Upper lobe of left lung (tissue), 6 donors: ENCODE measurements around the gene SEL1L2. TPM values are rescaled to one million over a fixed set of nuclear protein-coding genes. Genes with fewer than 3 reads are reported as not detected.

Experiments used
- ATAC-seq, 2 donors: fragments of 200-7000 bp; cut with Tn5 transposase; one replicate each; pipeline ENCODE4 v1.9.1; 2022; ENCODE audit warnings: mild to moderate bottlenecking in 2 of 2, moderate library complexity in 2 of 2; ENCODE audit not compliant: low FRiP score in 2 of 2
- DNase-seq, 2 donors: peaks; one replicate each; pipeline ENCODE4 v3.0.0-alpha.2; 2019 to 2020
- H3K27ac ChIP-seq, 4 donors: fragments of 200-600 bp; sonication (generic); one replicate each; pipeline ENCODE4 v1.5.1; 2016 to 2019
- H3K27me3 ChIP-seq, 4 donors: fragments of 200-600 bp; sonication (generic); one replicate each; pipeline ENCODE4 v1.5.1; 2017 to 2019
- H3K36me3 ChIP-seq, 4 donors: fragments of 200-600 bp; sonication (generic); one replicate each; pipeline ENCODE4 v1.5.1; 2016 to 2019
- H3K4me1 ChIP-seq, 4 donors: fragments of 200-600 bp; sonication (generic); one replicate each; pipeline ENCODE4 v1.5.1; 2018 to 2019
- H3K4me3 ChIP-seq, 4 donors: fragments of 200-600 bp; sonication (generic); one replicate each; pipeline ENCODE4 v1.5.1; 2017 to 2019; ENCODE audit warnings: mild to moderate bottlenecking in 2 of 4, moderate library complexity in 1 of 4
- H3K9me3 ChIP-seq, 4 donors: fragments of 200-600 bp; sonication (generic); one replicate each; pipeline ENCODE4 v1.5.1; 2018 to 2019
- CTCF ChIP-seq, 6 experiments: fragments of 450-650 bp in 4 of 6; fragments of 200-600 bp in 2 of 6; sonication (generic) in 2 of 6; IDR thresholded peaks; one replicate each; pipeline ENCODE4 v1.5.1; 2016 to 2019; ENCODE audit warnings: antibody characterized with exemption in 6 of 6
- EP300 ChIP-seq, 4 donors: sonication (generic); formaldehyde crosslinking; IDR thresholded peaks; one replicate each; pipeline ENCODE4 v1.5.1; 2017; ENCODE audit warnings: antibody characterized with exemption in 4 of 4, control low read depth in 2 of 4
- POLR2A ChIP-seq, 4 donors: fragments of 450-650 bp; IDR thresholded peaks; one replicate each; pipeline ENCODE4 v1.5.1; 2016 to 2017; ENCODE audit warnings: antibody characterized with exemption in 4 of 4, mild to moderate bottlenecking in 2 of 4
- POLR2AphosphoS5 ChIP-seq, 2 donors: sonication (generic); formaldehyde crosslinking; IDR thresholded peaks; one replicate each; pipeline ENCODE4 v1.5.1; 2017; ENCODE audit warnings: antibody characterized with exemption in 2 of 2
- WGBS, 2 donors: methylation state at CpG; one replicate each; pipeline ENCODE4 v1.1.5; 2017 to 2018; 5-methylcytosine and 5-hydroxymethylcytosine counted together
- total RNA-seq, 6 donors: library from RNA; depleted of rRNA in 4 of 6; stranded (reverse); fragments of >200 nt in 4 of 6; gene quantifications; one replicate each; pipeline versions ENCODE4 v1.1.0 to v1.2.1, GENCODE V29; 2016 to 2021
- donor health status: DM: no; HTN: no; CAD: no; lungs with moderate emphysema.
- donor health status: DM: no; HTN: yes; CAD: no; lungs with severe emphysema.

SEL1L2 gene
- total RNA-seq, 6 donors from 2014 or later = 0.47 TPM; not detected in 5

GRCh38 chr20:13913131-13913530 is 77.3 kb downstream of the SEL1L2 start:
- ATAC-seq (no peak), DNase-seq (no peak)
- no peak overlapping the region for H3K4me3 ChIP-seq
- TF ChIP-seq POLR2A (IDR thresholded peaks at IDR 0.05) (no peak), POLR2AphosphoS5 (IDR thresholded peaks at IDR 0.05) (no peak), CTCF (IDR thresholded peaks at IDR 0.05) (no peak), EP300 (IDR thresholded peaks at IDR 0.05) (no peak)
- H3K9me3 ChIP-seq = no peaks in the 10 kb centered on the region
- H3K36me3 ChIP-seq = no peaks in the 10 kb centered on the region
- 92 to 98% methylated on average over 1 of the region's 1 CpG for WGBS, 2 donors
- H3K4me1 ChIP-seq = no peaks in the 10 kb centered on the region
- no peaks in the 10 kb centered on the region for H3K27me3 ChIP-seq
- no peak overlapping the region for H3K27ac ChIP-seq

GRCh38 chr20:13910492-13910891 is 79.9 kb downstream of the SEL1L2 start:
- no peaks in the 10 kb centered on the region for H3K9me3 ChIP-seq
- H3K36me3 ChIP-seq = no peaks in the 10 kb centered on the region
- no peaks in the 10 kb centered on the region for H3K27me3 ChIP-seq
- no peaks in the 10 kb centered on the region for H3K4me1 ChIP-seq
- DNase-seq = no peak
- TF ChIP-seq CTCF (IDR thresholded peaks at IDR 0.05) (no peak), POLR2A (IDR thresholded peaks at IDR 0.05) (no peak), EP300 (IDR thresholded peaks at IDR 0.05) (no peak), POLR2AphosphoS5 (IDR thresholded peaks at IDR 0.05) (no peak)
- H3K27ac ChIP-seq = no peak overlapping the region
- ATAC-seq = no peak
- H3K4me3 ChIP-seq = no peak overlapping the region
- 64 to 88% methylated on average over 1 of the region's 1 CpG for WGBS, 2 donors

- no peaks in the 10 kb centered on the region for H3K9me3 ChIP-seq
- H3K27ac ChIP-seq = no peak overlapping the region
- no peaks in the 10 kb centered on the region for H3K4me1 ChIP-seq
- ATAC-seq = no peak
- no peaks in the 10 kb centered on the region for H3K27me3 ChIP-seq
- no peak overlapping the region for H3K4me3 ChIP-seq
- WGBS, 2 donors = 91 to 95% methylated on average over 4 of the region's 4 CpGs
- TF ChIP-seq EP300 (IDR thresholded peaks at IDR 0.05) = no peak
- TF ChIP-seq CTCF (IDR thresholded peaks at IDR 0.05) = no peak
- no peak for TF ChIP-seq POLR2A (IDR thresholded peaks at IDR 0.05)
- no peaks in the 10 kb centered on the region for H3K36me3 ChIP-seq
- no peak for DNase-seq
Measured at GRCh38 chr20:13909067-13909466, 81.3 kb downstream of the SEL1L2 start.

- TF ChIP-seq POLR2A (IDR thresholded peaks at IDR 0.05) = no peak
- no peak for TF ChIP-seq EP300 (IDR thresholded peaks at IDR 0.05)
- TF ChIP-seq CTCF (IDR thresholded peaks at IDR 0.05) = no peak
- no peak for TF ChIP-seq POLR2AphosphoS5 (IDR thresholded peaks at IDR 0.05)
Measured at GRCh38 chr20:13904766-13905165, 85.6 kb downstream of the SEL1L2 start.

GRCh38 chr20:13900496-13900895 is 89.9 kb downstream of the SEL1L2 start:
- H3K36me3 ChIP-seq = no peaks in the 10 kb centered on the region
- no peaks in the 10 kb centered on the region for H3K9me3 ChIP-seq
- ATAC-seq (no peak), DNase-seq (no peak)
- 87 to 91% methylated on average over 10 of the region's 10 CpGs for whole genome bisulfite sequencing, 2 donors
- no peak overlapping the region for H3K27ac ChIP-seq
- H3K27me3 ChIP-seq = no peaks in the 10 kb centered on the region
- no peak for TF ChIP-seq CTCF (IDR thresholded peaks at IDR 0.05)
- TF ChIP-seq POLR2AphosphoS5 (IDR thresholded peaks at IDR 0.05) = no peak
- TF ChIP-seq POLR2A (IDR thresholded peaks at IDR 0.05) = no peak
- no peak for TF ChIP-seq EP300 (IDR thresholded peaks at IDR 0.05)
- no peaks in the 10 kb centered on the region for H3K4me1 ChIP-seq
- H3K4me3 ChIP-seq = no peak overlapping the region

More at GRCh38 chr20:13904766-13905165, 85.6 kb downstream of the SEL1L2 start:
- Histone ChIP-seq H3K27ac (no peak overlapping the region), H3K36me3 (no peaks in the 10 kb centered on the region), H3K4me3 (no peak overlapping the region), H3K4me1 (no peaks in the 10 kb centered on the region), H3K27me3 (no peaks in the 10 kb centered on the region), H3K9me3 (no peaks in the 10 kb centered on the region)
- ATAC-seq (no peak), DNase-seq (no peak)
- WGBS, 2 donors = 86 to 87% methylated on average over 3 of the region's 3 CpGs
